ENCODE data around the gene IFI44.

Gene IFI44

DNA sequence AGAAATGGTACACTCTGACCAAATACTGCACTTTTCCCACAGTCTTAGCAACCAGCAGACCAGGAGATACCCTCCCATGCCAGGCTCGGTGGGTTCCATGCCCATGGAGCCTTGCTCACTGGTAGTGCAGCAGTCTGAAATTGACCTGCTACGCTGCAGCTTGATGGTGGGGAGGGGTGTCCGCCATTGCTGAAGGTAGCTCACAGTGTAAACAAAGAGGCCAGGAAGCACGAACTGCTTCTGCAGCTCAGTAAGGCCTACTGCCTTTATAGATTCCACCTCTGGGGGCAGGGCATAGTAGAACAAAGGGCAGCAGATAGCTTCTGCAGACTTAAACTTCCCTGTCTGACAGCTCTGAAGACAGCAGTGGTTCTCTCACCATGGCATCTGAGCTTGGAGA, 41.7 kb upstream of the IFI44 start:
- TF ChIP-seq, protein P1, sequence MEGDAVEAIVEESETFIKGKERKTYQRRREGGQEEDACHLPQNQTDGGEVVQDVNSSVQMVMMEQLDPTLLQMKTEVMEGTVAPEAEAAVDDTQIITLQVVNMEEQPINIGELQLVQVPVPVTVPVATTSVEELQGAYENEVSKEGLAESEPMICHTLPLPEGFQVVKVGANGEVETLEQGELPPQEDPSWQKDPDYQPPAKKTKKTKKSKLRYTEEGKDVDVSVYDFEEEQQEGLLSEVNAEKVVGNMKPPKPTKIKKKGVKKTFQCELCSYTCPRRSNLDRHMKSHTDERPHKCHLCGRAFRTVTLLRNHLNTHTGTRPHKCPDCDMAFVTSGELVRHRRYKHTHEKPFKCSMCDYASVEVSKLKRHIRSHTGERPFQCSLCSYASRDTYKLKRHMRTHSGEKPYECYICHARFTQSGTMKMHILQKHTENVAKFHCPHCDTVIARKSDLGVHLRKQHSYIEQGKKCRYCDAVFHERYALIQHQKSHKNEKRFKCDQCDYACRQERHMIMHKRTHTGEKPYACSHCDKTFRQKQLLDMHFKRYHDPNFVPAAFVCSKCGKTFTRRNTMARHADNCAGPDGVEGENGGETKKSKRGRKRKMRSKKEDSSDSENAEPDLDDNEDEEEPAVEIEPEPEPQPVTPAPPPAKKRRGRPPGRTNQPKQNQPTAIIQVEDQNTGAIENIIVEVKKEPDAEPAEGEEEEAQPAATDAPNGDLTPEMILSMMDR (IDR thresholded peaks at IDR 0.05; ENCODE audit: borderline replicate concordance, control extremely low read depth, extremely low read depth, insufficient read depth, missing control alignments) = no peak
- in situ Hi-C loops (cut with MboI; ENCODE audit: low sequenced_read_pairs, unreplicated experiment) = no loop called here

DNA sequence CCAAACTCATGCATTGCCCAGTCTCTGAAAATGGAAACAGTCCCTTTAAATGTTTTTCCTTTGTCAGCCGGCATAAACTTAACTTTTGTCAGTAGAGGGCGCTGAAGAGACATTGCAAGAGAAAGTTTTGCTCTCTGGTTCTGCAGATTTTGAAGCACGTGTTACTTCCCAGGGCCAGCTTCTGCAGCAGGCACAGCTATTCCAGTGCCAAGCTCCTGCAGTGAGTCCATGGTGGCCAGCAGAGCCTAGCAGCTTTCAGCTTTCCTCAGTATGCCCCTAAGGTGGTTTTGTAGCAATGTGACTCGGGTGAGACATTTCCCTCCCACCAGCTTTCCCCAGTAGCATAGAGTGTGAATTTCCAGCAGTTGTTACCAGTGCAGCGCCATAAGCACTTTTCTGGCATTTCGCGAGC, 32.0 kb upstream of the IFI44 start:
- in situ Hi-C loops (cut with MboI; ENCODE audit: low sequenced_read_pairs, unreplicated experiment) = no loop called here
- DNase-seq (ENCODE audit: low spot score) = peak; percentile 24
- TF ChIP-seq, protein P1 (IDR thresholded peaks at IDR 0.05; ENCODE audit: borderline replicate concordance, control extremely low read depth, extremely low read depth, insufficient read depth, missing control alignments) = peak; percentile 49

More for the DNA sequence above, 41.7 kb upstream of the IFI44 start:
- no peak for DNase-seq (ENCODE audit: low spot score)

DNA sequence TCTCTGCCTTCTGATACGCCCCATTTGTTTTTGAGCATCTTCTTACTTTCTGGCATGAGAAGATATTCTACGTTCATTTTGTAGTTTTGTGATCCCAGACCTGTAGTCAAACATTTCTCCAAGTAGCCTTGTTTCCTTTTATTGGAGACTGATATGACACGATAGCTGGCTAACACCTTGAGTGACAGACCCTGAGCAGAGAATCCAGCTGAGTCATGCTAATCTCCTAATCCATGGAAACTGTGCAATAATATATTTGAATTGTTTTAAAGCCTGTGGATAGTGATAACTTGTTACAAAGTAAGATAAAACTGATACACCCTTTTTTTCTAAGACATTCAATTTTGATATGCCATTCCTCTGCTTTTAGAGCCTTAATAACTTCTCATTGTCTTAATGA, 30.6 kb upstream of the IFI44 start:
- DNase-seq (ENCODE audit: low spot score) = no peak
- in situ Hi-C loops (cut with MboI; ENCODE audit: low sequenced_read_pairs, unreplicated experiment) = no loop called here
- TF ChIP-seq, protein P1 (IDR thresholded peaks at IDR 0.05; ENCODE audit: borderline replicate concordance, control extremely low read depth, extremely low read depth, insufficient read depth, missing control alignments) = no peak

DNA sequence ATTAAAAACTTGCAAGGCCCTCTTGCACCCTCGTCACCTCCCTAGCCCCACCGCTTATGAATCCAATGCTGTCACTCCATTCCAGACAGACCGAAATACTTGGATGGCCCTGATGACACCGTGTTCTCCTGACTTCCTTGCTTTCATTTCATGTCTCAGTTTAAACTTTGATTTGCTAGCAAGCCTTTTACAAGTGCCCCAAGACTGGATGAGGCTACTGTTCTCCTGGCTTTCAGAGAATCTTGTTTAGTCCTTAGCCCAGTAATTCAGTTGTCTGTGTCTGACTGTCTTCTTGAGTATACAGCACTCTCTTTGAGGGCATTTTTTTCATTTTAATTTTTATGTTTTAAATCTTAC, 30.2 kb upstream of the IFI44 start:
- TF ChIP-seq, protein P1 (IDR thresholded peaks at IDR 0.05; ENCODE audit: borderline replicate concordance, control extremely low read depth, extremely low read depth, insufficient read depth, missing control alignments) = no peak
- in situ Hi-C loops (cut with MboI; ENCODE audit: low sequenced_read_pairs, unreplicated experiment) = no loop called here
- no peak for DNase-seq (ENCODE audit: low spot score)

GRCh38 chr1:78619803-78620579, 29.6 kb upstream of the IFI44 start, which contains the start of gene IFI44L:
Gene IFI44L, plus strand, starts transcription at chr1:78620448. Its CDS starts 7,468 bp downstream, at chr1:78627916.
- in situ Hi-C loops (cut with MboI; ENCODE audit: low sequenced_read_pairs, unreplicated experiment) = loop anchor here (10.0 kb wide), 1 partner anchor 615 kb away; the partner anchor contains the start of gene DNAJB4
- no peak for DNase-seq (ENCODE audit: low spot score)
- TF ChIP-seq, protein P1 (IDR thresholded peaks at IDR 0.05; ENCODE audit: borderline replicate concordance, control extremely low read depth, extremely low read depth, insufficient read depth, missing control alignments) = no peak

GRCh38 chr1:78620666-78621065, 29.0 kb upstream of the IFI44 start:
- in situ Hi-C loops (cut with MboI; ENCODE audit: low sequenced_read_pairs, unreplicated experiment) = loop anchor here (10.0 kb wide), 1 partner anchor 616 kb away; the partner anchor contains the start of gene DNAJB4
- TF ChIP-seq, protein P1 (IDR thresholded peaks at IDR 0.05; ENCODE audit: borderline replicate concordance, control extremely low read depth, extremely low read depth, insufficient read depth, missing control alignments) = no peak
- no peak for DNase-seq (ENCODE audit: low spot score)

Measured in GM13976 (cell line).